SIG-M5 (cell line): ENCODE measurements around the gene TOMM22.
"Not testable (repeated sequence)": the region's sequence is repeated elsewhere in the genome, so short reads cannot be mapped to it uniquely, and the experiment has no call there.

Experiments
- DNase-seq: peaks from one replicate; lab custom pipeline; 2025; lab: John Stamatoyannopoulos, UW

The TOMM22 gene

GRCh38 chr22:38681582-38682335, at the start of gene TOMM22:
Gene TOMM22, plus strand, starts transcription at chr22:38681957. Its CDS starts 22 bp downstream, at chr22:38681979.
- DNase-seq, result peak; percentile 24

GRCh38 chr22:38632528-38632927, 49.2 kb upstream of the TOMM22 start:
- DNase-seq, result no peak

- DNase-seq, result no peak
Measured at GRCh38 chr22:38638216-38638615, 43.5 kb upstream of the TOMM22 start.

GRCh38 chr22:38638728-38639127, 43.0 kb upstream of the TOMM22 start:
- no peak for DNase-seq

GRCh38 chr22:38641476-38642040, 40.2 kb upstream of the TOMM22 start:
- no peak for DNase-seq

GRCh38 chr22:38644245-38644644, 37.5 kb upstream of the TOMM22 start:
- DNase-seq, result not testable (repeated sequence)

GRCh38 chr22:38645430-38645829, 36.3 kb upstream of the TOMM22 start:
- DNase-seq, result no peak

GRCh38 chr22:38649841-38650522, 31.8 kb upstream of the TOMM22 start:
- no peak for DNase-seq

GRCh38 chr22:38652859-38653258, 28.9 kb upstream of the TOMM22 start:
- no peak for DNase-seq

GRCh38 chr22:38653741-38654140, 28.0 kb upstream of the TOMM22 start:
- no peak for DNase-seq

GRCh38 chr22:38655519-38656255, 26.1 kb upstream of the TOMM22 start:
- no peak for DNase-seq

- DNase-seq, result peak; percentile 31
Measured at GRCh38 chr22:38656256-38657044, 25.3 kb upstream of the TOMM22 start, which contains the start of the genes CBY1 and FAM227A. Gene CBY1, plus strand, starts transcription at chr22:38656638. Its CDS starts 11,417 bp downstream, at chr22:38668055. Gene FAM227A, minus strand, starts transcription at chr22:38656392. Its CDS starts 6,224 bp downstream, at chr22:38650168.

GRCh38 chr22:38657045-38657909, 24.5 kb upstream of the TOMM22 start:
- no peak for DNase-seq

- no peak for DNase-seq
Measured at GRCh38 chr22:38674888-38675287, 6.9 kb upstream of the TOMM22 start.

GRCh38 chr22:38675833-38676232, 5.9 kb upstream of the TOMM22 start:
- DNase-seq, result no peak

GRCh38 chr22:38684895-38685294, 3.1 kb downstream of the TOMM22 start:
- DNase-seq, result no peak

GRCh38 chr22:38685761-38686160, 4.0 kb downstream of the TOMM22 start:
- no peak for DNase-seq

- no peak for DNase-seq
Measured at GRCh38 chr22:38689651-38690050, 7.9 kb downstream of the TOMM22 start.

GRCh38 chr22:38694049-38694448, 12.3 kb downstream of the TOMM22 start:
- DNase-seq, result no peak

- DNase-seq, result no peak
Measured at GRCh38 chr22:38694940-38695339, 13.2 kb downstream of the TOMM22 start.
